CD4-positive, alpha-beta T cell treated with Interferon alpha-2 for 1 hour (primary cell): ENCODE measurements around the gene DHX34.
"Not testable (repeated sequence)": the region's sequence is repeated elsewhere in the genome, so short reads cannot be mapped to it uniquely, and the experiment has no call there.

Experiments
- DNase-seq, 2 donors: peaks; one replicate each; pipeline ENCODE4 v3.0.0-alpha.2; 2020 to 2022

DHX34 gene

GRCh38 chr19:47365455-47365854, 16.3 kb downstream of the DHX34 start:
- not testable (repeated sequence) for DNase-seq

GRCh38 chr19:47370045-47370611, 21.0 kb downstream of the DHX34 start:
- peak in 1 of 2 donors; percentile 73 for DNase-seq

GRCh38 chr19:47371261-47371660, 22.1 kb downstream of the DHX34 start:
- peak in 1 of 2 donors; percentile 26 for DNase-seq

DNA sequence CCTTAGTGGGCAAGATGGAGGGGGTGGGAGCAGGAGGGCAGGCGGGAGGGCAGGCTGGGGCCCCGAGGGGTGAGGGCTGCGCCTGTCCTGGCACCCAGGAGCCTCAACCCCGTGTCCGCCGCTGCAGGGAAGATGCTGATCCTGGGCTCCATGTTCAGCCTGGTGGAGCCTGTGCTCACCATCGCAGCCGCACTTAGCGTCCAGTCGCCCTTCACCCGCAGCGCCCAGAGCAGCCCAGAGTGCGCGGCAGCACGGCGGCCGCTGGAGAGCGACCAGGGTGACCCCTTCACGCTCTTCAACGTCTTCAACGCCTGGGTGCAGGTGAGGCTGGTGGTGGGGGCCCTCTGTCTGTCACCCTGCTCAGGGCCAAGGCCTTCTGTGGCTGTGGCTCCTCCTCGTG, 23.5 kb downstream of the DHX34 start:
- no peak for DNase-seq

GRCh38 chr19:47373246-47374240, 24.4 kb downstream of the DHX34 start:
- no peak for DNase-seq

- no peak for DNase-seq
These were observed 26.0 kb downstream of the DHX34 start for GRCh38 chr19:47374876-47375693.

DNA sequence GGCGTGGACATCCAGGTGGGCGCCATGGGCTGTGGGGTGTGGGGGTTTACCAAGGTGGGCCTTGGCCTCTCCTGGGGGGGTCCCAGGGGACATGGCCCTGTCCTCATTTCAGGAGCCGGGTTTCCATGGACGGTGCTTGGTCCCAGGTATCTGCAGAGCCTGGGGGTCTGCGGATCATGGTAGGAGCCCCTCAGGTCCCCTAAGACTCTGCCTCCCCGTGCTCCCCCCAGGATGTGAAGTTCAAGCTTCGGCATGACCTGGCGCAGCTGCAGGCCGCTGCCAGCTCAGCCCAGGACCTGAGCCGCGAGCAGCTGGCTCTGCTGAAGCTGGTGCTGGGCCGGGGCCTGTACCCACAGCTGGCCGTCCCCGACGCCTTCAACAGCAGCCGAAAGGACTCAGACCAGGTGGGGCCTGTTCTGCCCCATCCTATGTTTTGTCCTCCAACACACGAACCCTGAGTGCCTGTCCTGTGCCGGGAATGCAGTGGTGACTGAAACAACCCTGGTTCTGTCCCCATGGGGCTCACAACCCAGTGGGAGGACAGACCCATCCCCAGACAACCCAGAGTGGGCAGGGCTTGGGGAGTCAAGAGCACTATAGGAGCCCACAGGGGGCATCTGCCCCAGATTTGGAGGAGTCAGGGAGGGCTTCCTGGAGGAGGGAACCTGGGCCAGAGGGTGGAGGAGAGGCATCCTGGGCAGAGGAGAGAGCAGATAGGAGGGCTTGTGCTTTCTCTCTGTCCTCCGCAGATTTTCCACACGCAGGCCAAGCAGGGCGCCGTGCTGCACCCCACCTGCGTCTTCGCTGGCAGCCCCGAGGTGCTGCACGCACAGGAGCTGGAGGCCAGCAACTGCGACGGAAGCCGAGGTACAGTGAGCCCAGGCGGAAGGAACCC, 26.8 kb downstream of the DHX34 start:
- DNase-seq = no peak

- DNase-seq = peak in 1 of 2 donors; percentile 41
These were observed 27.6 kb downstream of the DHX34 start for GRCh38 chr19:47376589-47377144.

DNA sequence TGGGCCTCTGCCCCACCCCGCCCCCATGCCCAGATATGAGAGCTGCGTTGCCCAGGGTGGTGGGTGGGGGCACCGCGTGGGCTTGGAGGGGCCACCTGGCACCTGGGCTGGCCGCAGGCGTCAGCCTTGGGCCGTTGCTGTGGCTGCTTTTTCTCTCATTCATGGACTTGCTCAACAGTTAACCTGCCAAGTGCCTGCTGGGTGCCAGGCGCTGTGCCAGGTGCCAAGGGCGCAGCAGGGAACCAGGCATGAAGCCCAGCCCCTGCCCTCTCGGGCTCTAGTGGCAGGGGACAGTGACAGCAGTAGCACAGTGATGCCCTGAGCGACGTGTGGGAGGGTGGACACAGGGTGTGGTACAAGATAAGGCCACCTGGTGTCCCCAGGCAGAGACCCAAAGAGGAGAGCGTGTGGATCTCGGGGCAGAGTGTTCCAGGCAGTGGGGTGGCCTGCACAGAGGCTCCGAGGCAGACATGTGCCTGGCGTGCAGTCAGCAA, 28.1 kb downstream of the DHX34 start:
- DNase-seq = no peak

DNA sequence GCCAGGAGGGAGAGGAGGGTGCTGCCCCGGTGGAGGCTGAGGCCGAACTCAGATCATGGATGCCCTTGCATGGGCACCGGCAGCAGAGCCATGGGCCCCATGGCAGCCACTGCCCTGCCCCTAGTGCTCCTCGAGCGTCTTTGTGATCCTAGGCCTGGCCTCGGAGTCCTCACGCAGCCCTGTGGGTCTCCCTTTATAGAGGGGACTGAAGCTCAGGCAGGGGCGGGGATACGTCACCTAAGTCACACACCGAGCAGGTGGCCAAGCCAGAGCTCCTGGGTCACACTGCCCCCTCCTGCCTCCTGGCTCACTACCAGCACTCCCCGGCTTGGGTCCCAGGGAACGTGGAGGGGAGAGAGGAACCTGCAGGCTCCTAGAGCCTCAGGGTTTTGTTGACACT, 28.7 kb downstream of the DHX34 start:
- DNase-seq = no peak

DNA sequence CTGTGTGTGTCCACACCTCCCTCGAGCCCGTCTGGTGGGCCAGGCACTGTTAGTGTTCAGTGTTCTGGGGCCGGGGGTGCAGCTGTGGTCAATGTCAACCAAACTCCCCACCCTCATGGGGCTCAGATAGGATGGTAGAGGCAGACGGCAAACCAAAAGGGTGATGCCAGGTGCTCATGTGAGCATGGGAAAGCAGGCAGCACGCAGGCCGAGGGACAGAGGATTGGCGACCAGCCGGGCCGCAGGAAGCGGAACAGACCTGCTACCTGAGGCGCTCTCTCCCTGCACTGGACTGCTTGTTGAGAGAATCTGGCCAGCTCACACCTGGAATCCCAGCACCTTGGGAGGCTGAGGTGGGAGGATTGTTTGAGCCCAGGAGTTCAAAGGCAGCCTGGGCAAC, 29.1 kb downstream of the DHX34 start:
- no peak for DNase-seq

- no peak for DNase-seq
These were observed 30.3 kb downstream of the DHX34 start for GRCh38 chr19:47379381-47379938.

GRCh38 chr19:47380559-47380958, 31.4 kb downstream of the DHX34 start:
- no peak for DNase-seq

- DNase-seq = no peak
These were observed 32.0 kb downstream of the DHX34 start for GRCh38 chr19:47381121-47381520.

GRCh38 chr19:47381653-47382279, 32.7 kb downstream of the DHX34 start:
- DNase-seq = peak; percentile 43 to 50

GRCh38 chr19:47383890-47384289, 34.8 kb downstream of the DHX34 start:
- not testable (repeated sequence) for DNase-seq

- DNase-seq = not testable (repeated sequence)
These were observed 35.4 kb downstream of the DHX34 start for GRCh38 chr19:47384533-47384932.

GRCh38 chr19:47386582-47386981, 37.5 kb downstream of the DHX34 start:
- DNase-seq = not testable (repeated sequence)

DNA sequence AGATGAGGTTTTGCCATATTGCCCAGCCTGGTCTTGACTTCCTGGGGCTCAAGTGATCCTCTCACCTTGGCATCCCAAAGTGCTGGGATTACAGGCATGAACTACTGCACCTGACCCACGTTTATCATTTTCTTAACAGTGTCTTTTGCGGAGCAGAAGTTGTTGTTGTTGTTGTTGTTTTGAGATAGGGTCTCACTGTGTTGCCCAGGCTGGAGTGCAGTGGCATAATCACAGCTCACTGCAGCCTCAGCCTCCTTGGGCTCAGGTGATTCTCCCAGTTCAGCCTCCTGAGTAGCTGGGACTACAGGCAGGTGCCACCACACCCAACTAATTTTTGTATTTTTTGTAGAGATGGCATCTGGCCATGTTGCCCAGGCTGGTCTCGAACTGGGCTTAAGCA, 38.5 kb downstream of the DHX34 start:
- not testable (repeated sequence) for DNase-seq

GRCh38 chr19:47388721-47389120, 39.6 kb downstream of the DHX34 start:
- DNase-seq = peak; percentile 9 to 46

GRCh38 chr19:47389150-47389556, 40.0 kb downstream of the DHX34 start:
- peak; percentile 25 to 76 for DNase-seq
